ENCODE measurements around the gene POLR1B.

DNA sequence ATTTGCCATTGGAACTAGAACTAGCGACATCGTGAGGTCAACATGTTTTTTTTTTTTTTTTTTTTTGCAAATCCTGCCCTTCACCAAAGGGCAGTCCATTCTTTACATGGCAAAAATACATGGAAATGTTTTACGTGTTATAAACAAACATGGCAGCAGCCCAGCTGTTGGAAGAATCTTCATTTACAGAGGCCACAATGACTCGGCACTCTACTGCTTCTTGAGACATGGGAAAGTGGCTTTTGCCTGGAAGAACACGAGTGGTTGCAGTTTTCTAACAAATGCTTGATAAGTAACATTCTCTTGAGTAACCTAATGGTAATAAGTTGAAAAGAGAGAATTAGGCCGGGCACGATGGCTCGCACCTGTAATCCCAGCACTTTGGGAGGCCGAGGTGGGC is 22.8 kb upstream of the POLR1B start:
- TF ChIP-seq EZH2 (IDR thresholded peaks at IDR 0.05; ENCODE audit: low read depth, unreplicated experiment) (no peak), POLR2AphosphoS5 (IDR thresholded peaks at IDR 0.05; ENCODE audit: low read depth) (no peak), ZNF114 (CRISPR knock-in tag; IDR thresholded peaks at IDR 0.05) (no peak), CREB1 (CRISPR knock-in tag; IDR thresholded peaks at IDR 0.05; ENCODE audit: low read depth) (no peak)
- TF ChIP-seq, protein P1, sequence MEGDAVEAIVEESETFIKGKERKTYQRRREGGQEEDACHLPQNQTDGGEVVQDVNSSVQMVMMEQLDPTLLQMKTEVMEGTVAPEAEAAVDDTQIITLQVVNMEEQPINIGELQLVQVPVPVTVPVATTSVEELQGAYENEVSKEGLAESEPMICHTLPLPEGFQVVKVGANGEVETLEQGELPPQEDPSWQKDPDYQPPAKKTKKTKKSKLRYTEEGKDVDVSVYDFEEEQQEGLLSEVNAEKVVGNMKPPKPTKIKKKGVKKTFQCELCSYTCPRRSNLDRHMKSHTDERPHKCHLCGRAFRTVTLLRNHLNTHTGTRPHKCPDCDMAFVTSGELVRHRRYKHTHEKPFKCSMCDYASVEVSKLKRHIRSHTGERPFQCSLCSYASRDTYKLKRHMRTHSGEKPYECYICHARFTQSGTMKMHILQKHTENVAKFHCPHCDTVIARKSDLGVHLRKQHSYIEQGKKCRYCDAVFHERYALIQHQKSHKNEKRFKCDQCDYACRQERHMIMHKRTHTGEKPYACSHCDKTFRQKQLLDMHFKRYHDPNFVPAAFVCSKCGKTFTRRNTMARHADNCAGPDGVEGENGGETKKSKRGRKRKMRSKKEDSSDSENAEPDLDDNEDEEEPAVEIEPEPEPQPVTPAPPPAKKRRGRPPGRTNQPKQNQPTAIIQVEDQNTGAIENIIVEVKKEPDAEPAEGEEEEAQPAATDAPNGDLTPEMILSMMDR (conservative IDR thresholded peaks at IDR 0.05; ENCODE audit: low read depth in 2 of 2), result no peak
- TF ChIP-seq, protein P2, sequence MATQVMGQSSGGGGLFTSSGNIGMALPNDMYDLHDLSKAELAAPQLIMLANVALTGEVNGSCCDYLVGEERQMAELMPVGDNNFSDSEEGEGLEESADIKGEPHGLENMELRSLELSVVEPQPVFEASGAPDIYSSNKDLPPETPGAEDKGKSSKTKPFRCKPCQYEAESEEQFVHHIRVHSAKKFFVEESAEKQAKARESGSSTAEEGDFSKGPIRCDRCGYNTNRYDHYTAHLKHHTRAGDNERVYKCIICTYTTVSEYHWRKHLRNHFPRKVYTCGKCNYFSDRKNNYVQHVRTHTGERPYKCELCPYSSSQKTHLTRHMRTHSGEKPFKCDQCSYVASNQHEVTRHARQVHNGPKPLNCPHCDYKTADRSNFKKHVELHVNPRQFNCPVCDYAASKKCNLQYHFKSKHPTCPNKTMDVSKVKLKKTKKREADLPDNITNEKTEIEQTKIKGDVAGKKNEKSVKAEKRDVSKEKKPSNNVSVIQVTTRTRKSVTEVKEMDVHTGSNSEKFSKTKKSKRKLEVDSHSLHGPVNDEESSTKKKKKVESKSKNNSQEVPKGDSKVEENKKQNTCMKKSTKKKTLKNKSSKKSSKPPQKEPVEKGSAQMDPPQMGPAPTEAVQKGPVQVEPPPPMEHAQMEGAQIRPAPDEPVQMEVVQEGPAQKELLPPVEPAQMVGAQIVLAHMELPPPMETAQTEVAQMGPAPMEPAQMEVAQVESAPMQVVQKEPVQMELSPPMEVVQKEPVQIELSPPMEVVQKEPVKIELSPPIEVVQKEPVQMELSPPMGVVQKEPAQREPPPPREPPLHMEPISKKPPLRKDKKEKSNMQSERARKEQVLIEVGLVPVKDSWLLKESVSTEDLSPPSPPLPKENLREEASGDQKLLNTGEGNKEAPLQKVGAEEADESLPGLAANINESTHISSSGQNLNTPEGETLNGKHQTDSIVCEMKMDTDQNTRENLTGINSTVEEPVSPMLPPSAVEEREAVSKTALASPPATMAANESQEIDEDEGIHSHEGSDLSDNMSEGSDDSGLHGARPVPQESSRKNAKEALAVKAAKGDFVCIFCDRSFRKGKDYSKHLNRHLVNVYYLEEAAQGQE (IDR thresholded peaks at IDR 0.05; ENCODE audit: unreplicated experiment), result no peak
- TF ChIP-seq, protein P3, sequence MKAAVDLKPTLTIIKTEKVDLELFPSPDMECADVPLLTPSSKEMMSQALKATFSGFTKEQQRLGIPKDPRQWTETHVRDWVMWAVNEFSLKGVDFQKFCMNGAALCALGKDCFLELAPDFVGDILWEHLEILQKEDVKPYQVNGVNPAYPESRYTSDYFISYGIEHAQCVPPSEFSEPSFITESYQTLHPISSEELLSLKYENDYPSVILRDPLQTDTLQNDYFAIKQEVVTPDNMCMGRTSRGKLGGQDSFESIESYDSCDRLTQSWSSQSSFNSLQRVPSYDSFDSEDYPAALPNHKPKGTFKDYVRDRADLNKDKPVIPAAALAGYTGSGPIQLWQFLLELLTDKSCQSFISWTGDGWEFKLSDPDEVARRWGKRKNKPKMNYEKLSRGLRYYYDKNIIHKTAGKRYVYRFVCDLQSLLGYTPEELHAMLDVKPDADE (IDR thresholded peaks at IDR 0.05), result no peak

All from GM23338 (cell line).